OCI-LY1 (cell line): ENCODE results near the gene PPP1R14D.

ENCODE experiments used
- H2AFZ ChIP-seq: fragments of 200-600 bp; sonication (generic), shearing (Covaris generic); 2 replicates; pipeline ENCODE4 v1.6.0; 2014; ENCODE audit warnings: antibody characterized with exemption, mild to moderate bottlenecking, low read length
- H3F3A ChIP-seq: fragments of 200-600 bp; sonication (generic), shearing (Covaris generic); 2 replicates; pipeline ENCODE4 v1.6.0; 2014; ENCODE audit warnings: mild to moderate bottlenecking, antibody characterized with exemption, low read length, moderate library complexity; ENCODE audit not compliant: insufficient read depth
- H3K27ac ChIP-seq: fragments of 200-600 bp; sonication (generic); 2 replicates; pipeline ENCODE4 v1.5.1; 2014; ENCODE audit warnings: low read length, mixed run types, mild to moderate bottlenecking, low read depth; ENCODE audit not compliant: poor library complexity, severe bottlenecking
- H3K27me3 ChIP-seq: fragments of 200-600 bp; sonication (generic); 2 replicates; pipeline ENCODE4 v1.6.0; 2014; ENCODE audit warnings: antibody characterized with exemption, mild to moderate bottlenecking, low read length, moderate library complexity; ENCODE audit not compliant: insufficient read depth
- H3K36me3 ChIP-seq: fragments of 200-600 bp; sonication (generic); 2 replicates; pipeline ENCODE4 v1.6.1; 2014; ENCODE audit warnings: mild to moderate bottlenecking, antibody characterized with exemption, low read length, moderate library complexity, mixed read lengths; ENCODE audit not compliant: insufficient read depth
- H3K4me1 ChIP-seq: fragments of 200-600 bp; sonication (generic); 2 replicates; pipeline ENCODE4 v1.5.1; 2014; ENCODE audit warnings: mild to moderate bottlenecking, low read length, moderate library complexity; ENCODE audit not compliant: insufficient read depth, severe bottlenecking
- H3K4me2 ChIP-seq: fragments of 200-600 bp; sonication (generic), shearing (Covaris generic); 2 replicates; pipeline ENCODE4 v1.6.1; 2014; ENCODE audit warnings: low read length
- H3K4me3 ChIP-seq: fragments of 200-600 bp; sonication (generic); 2 replicates; pipeline ENCODE4 v1.5.1; 2014; ENCODE audit warnings: low read length, low read depth, mild to moderate bottlenecking, mixed read lengths; ENCODE audit not compliant: poor library complexity, severe bottlenecking
- H3K79me2 ChIP-seq: fragments of 200-600 bp; shearing (Covaris generic); 2 replicates; pipeline ENCODE4 v1.6.1; 2016; ENCODE audit warnings: mixed run types, low read length, mixed read lengths; ENCODE audit not compliant: insufficient read depth
- H3K9ac ChIP-seq: fragments of 200-600 bp; sonication (generic), shearing (Covaris generic); 2 replicates; pipeline ENCODE4 v1.6.1; 2014; ENCODE audit warnings: mild to moderate bottlenecking, low read length, mixed read lengths
- H3K9me2 ChIP-seq: fragments of 200-600 bp; sonication (generic), shearing (Covaris generic); 2 replicates; pipeline ENCODE4 v1.6.1; 2014; ENCODE audit warnings: low read depth, mild to moderate bottlenecking, low read length, mixed read lengths
- H3K9me3 ChIP-seq: fragments of 200-600 bp; shearing (Covaris generic); 2 replicates; pipeline ENCODE4 v1.6.1; 2014; ENCODE audit warnings: low read length, mixed read lengths
- H4K20me1 ChIP-seq: fragments of 200-600 bp; sonication (generic), shearing (Covaris generic); 2 replicates; pipeline ENCODE4 v1.6.0; 2016; ENCODE audit warnings: mild to moderate bottlenecking, low read length; ENCODE audit not compliant: insufficient read depth
- CTCF ChIP-seq: fragments of 200-600 bp; sonication (generic), shearing (Covaris generic); IDR thresholded peaks from 2 replicates; pipeline ENCODE4 v1.5.1; 2017; ENCODE audit warnings: mild to moderate bottlenecking, antibody characterized with exemption, low read length, moderate library complexity, mixed read lengths
- EZH2 ChIP-seq: fragments of 200-600 bp; sonication (generic), shearing (Covaris generic); IDR thresholded peaks from 2 replicates; pipeline ENCODE4 v1.8.0; 2017; ENCODE audit warnings: borderline replicate concordance, mixed run types, mild to moderate bottlenecking, antibody characterized with exemption, low read length, moderate library complexity, mixed read lengths

PPP1R14D gene

GRCh38 chr15:40767838-40768500, 60.5 kb downstream of the PPP1R14D start:
- H2AFZ ChIP-seq = no peak overlapping the region
- peaks cover 55% of the 10 kb centered on the region for H3K4me1 ChIP-seq
- no peaks in the 10 kb centered on the region for H3K9me2 ChIP-seq
- no peaks in the 10 kb centered on the region for H3K9me3 ChIP-seq
- no peaks in the 10 kb centered on the region for H3F3A ChIP-seq
- peak overlapping the region; percentile 89 for H3K27ac ChIP-seq
- H3K9ac ChIP-seq = peak overlapping the region; percentile 45; the same call in 1 of the 2 replicates
- TF ChIP-seq EZH2 (no peak), CTCF (no peak)
- H3K27me3 ChIP-seq = no peaks in the 10 kb centered on the region
- H3K4me3 ChIP-seq = no peak overlapping the region
- H3K79me2 ChIP-seq = no peaks in the 10 kb centered on the region
- peak overlapping the region; percentile 43; the same call in 1 of the 2 replicates for H3K4me2 ChIP-seq
- no peaks in the 10 kb centered on the region for H4K20me1 ChIP-seq
- peaks cover 13% of the 10 kb centered on the region; the same call in 1 of the 2 replicates for H3K36me3 ChIP-seq

GRCh38 chr15:40766906-40767837, 61.3 kb downstream of the PPP1R14D start:
- no peaks in the 10 kb centered on the region for H3K9me3 ChIP-seq
- H2AFZ ChIP-seq = no peak overlapping the region
- no peaks in the 10 kb centered on the region for H4K20me1 ChIP-seq
- H3K4me3 ChIP-seq = no peak overlapping the region
- H3K79me2 ChIP-seq = no peaks in the 10 kb centered on the region
- H3K36me3 ChIP-seq = peaks cover 13% of the 10 kb centered on the region; the same call in 1 of the 2 replicates
- H3K4me1 ChIP-seq = peaks cover 57% of the 10 kb centered on the region
- no peak overlapping the region for H3K9ac ChIP-seq
- H3K27ac ChIP-seq = no peak overlapping the region
- H3K27me3 ChIP-seq = no peaks in the 10 kb centered on the region
- TF ChIP-seq CTCF (no peak), EZH2 (no peak)
- no peaks in the 10 kb centered on the region for H3K9me2 ChIP-seq
- no peaks in the 10 kb centered on the region for H3F3A ChIP-seq
- no peak overlapping the region for H3K4me2 ChIP-seq

DNA sequence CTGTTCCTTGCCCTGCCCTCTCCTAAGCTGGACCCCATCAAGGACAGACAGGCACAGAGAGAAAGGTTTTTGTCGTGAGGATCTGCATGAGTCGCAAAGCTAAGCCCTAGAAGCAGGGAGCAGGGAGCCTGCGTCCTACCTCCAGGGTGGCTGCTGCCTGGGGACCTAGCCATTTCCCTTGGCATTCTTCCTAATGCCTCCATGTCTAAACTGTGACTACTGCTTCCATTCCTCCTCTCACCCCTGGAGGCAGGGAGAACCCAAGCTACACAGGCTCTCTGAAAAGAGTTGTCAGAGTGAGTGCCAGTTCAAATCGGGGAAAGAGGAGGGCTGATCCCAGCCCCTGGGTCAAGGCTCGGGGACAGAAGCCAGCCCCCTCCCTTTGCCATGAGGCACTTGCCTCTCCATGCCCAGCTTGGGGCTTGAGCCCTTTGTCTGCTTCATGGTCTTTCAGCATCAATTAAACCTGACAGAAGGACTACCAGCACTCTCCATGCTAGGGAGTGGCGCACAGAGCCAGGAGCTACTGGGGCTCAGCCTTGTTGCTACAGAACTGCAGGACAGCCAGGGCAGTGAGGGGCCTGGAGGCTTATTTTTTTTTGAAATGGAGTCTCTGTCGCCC, 62.2 kb downstream of the PPP1R14D start:
- TF ChIP-seq CTCF (no peak), EZH2 (no peak)
- no peaks in the 10 kb centered on the region for H3K9me3 ChIP-seq
- H3K4me1 ChIP-seq = peaks cover 60% of the 10 kb centered on the region
- H3K4me2 ChIP-seq = peak overlapping the region; percentile 77; the same call in 1 of the 2 replicates
- no peak overlapping the region for H3K4me3 ChIP-seq
- no peaks in the 10 kb centered on the region for H3K27me3 ChIP-seq
- H3F3A ChIP-seq = no peaks in the 10 kb centered on the region
- no peak overlapping the region for H2AFZ ChIP-seq
- no peak overlapping the region for H3K9ac ChIP-seq
- no peaks in the 10 kb centered on the region for H3K9me2 ChIP-seq
- H3K27ac ChIP-seq = peak overlapping the region; percentile 93
- no peaks in the 10 kb centered on the region for H3K79me2 ChIP-seq
- no peaks in the 10 kb centered on the region for H4K20me1 ChIP-seq
- peaks cover 9% of the 10 kb centered on the region; the same call in 1 of the 2 replicates for H3K36me3 ChIP-seq
